K562 (cell line): ENCODE results near the gene APOM. TPM values are rescaled to one million over a fixed set of nuclear protein-coding genes. Genes with fewer than 3 reads are reported as not detected.

Experiments used
- AFF1 ChIP-seq, 2 experiments: fragments of 450-650 bp; IDR thresholded peaks; 2 replicates each; pipeline ENCODE4 v1.6.1; 2018; ENCODE audit warnings: mild to moderate bottlenecking in 2 of 2, low read depth in 1 of 2; ENCODE audit not compliant: partially characterized antibody in 2 of 2
- CCAR2 ChIP-seq: fragments of 200-400 bp; formaldehyde crosslinking; IDR thresholded peaks from 2 replicates; pipeline ENCODE4 v1.6.1; 2017; ENCODE audit warnings: mild to moderate bottlenecking, low read depth, low read length
- CHCHD3 ChIP-seq: fragments of 250-450 bp; sonication (Bioruptor Pico); IDR thresholded peaks from 2 replicates; pipeline ENCODE4 v2.1.2; 2022; ENCODE audit warnings: mild to moderate bottlenecking
- FOXK2 ChIP-seq, 2 experiments: fragments of 450-650 bp; IDR thresholded peaks in 1 of 2; conservative IDR thresholded peaks in 1 of 2; 2 replicates each; pipeline ENCODE4 v1.6.1; 2016; ENCODE audit warnings: low read depth in 2 of 2, mild to moderate bottlenecking in 1 of 2
- GATAD2A ChIP-seq: fragments of 450-650 bp; IDR thresholded peaks from 2 replicates; pipeline ENCODE4 v1.6.1; 2017
- HDAC3 ChIP-seq: fragments of 450-650 bp; IDR thresholded peaks from 2 replicates; pipeline ENCODE4 v1.6.1; 2018; ENCODE audit warnings: borderline replicate concordance, mild to moderate bottlenecking, moderate library complexity; ENCODE audit not compliant: partially characterized antibody
- MEF2A ChIP-seq: IDR thresholded peaks from 2 replicates; pipeline ENCODE4 v1.6.1; 2011; ENCODE audit warnings: low read depth, mild to moderate bottlenecking, low read length, moderate library complexity; ENCODE audit not compliant: control insufficient read depth
- MTA2 ChIP-seq: fragments of 450-650 bp; IDR thresholded peaks from 2 replicates; pipeline ENCODE4 v1.6.1; 2016; ENCODE audit warnings: low read depth
- NCOA2 ChIP-seq, 2 experiments: fragments of 450-650 bp; IDR thresholded peaks; 2 replicates each; pipeline ENCODE4 v1.6.1; 2018; ENCODE audit warnings: mild to moderate bottlenecking in 2 of 2, moderate library complexity in 1 of 2; ENCODE audit not compliant: partially characterized antibody in 2 of 2
- SOX6 ChIP-seq: fragments of 450-650 bp; IDR thresholded peaks from 2 replicates; pipeline ENCODE4 v1.6.1; 2014; ENCODE audit warnings: mild to moderate bottlenecking
- ZHX1 ChIP-seq: fragments of 150-350 bp; conservative IDR thresholded peaks from 2 replicates; pipeline ENCODE4 v1.6.1; 2014; ENCODE audit warnings: low read length
- ZNF24 ChIP-seq: fragments of 450-650 bp; IDR thresholded peaks from 2 replicates; pipeline ENCODE4 v1.6.1; 2016
- polyA plus RNA-seq, 8 experiments: library from polyadenylated mRNA; depleted of rRNA in 4 of 8; stranded (reverse) in 5 of 8; unstranded in 3 of 8; fragments of >200 nt; fragmentation: Nextera tagmentation in 2 of 8; fragmentation: Illumina TruSeq in 1 of 8; extraction: Ambion mirVana in 2 of 8; extraction: Trizol in 1 of 8; gene quantifications; 2 replicates each; pipeline versions ENCODE4 v1.2.1 to v1.2.3, GENCODE V29; 2011 to 2014; ENCODE audit warnings: inconsistent platforms in 1 of 8, missing spikeins in 1 of 8
- total RNA-seq, 7 experiments: library from RNA; depleted of rRNA in 6 of 7; stranded (reverse); fragments of >200 nt in 6 of 7; fragmentation: Illumina TruSeq in 2 of 7; extraction: Trizol in 2 of 7; gene quantifications; 2 replicates each; pipeline versions ENCODE4 v1.2.1 to v1.2.3, GENCODE V29; 2011 to 2021; ENCODE audit warnings: low replicate concordance in 1 of 7
- TF ChIP-seq, protein P1 (sequence below): sonication (generic); formaldehyde crosslinking; IDR thresholded peaks from 2 replicates; pipeline ENCODE4 v1.8.0; 2022; ENCODE audit warnings: mild to moderate bottlenecking, missing genetic modification reagents
- TF ChIP-seq, protein P2 (sequence below): sonication (generic); formaldehyde crosslinking; IDR thresholded peaks from 2 replicates; pipeline ENCODE4 v1.8.1; 2023; ENCODE audit warnings: mild to moderate bottlenecking, missing genetic modification reagents
- TF ChIP-seq, protein P3 (sequence below): fragments of 250-450 bp; sonication (Bioruptor Pico); IDR thresholded peaks from 2 replicates; pipeline ENCODE4 v1.8.0; 2022; ENCODE audit warnings: inconsistent platforms, mild to moderate bottlenecking, moderate library complexity, borderline replicate concordance

APOM gene
- total and polyA plus RNA-seq, 9 of the 15 experiments (the other 6 are each of a cell fraction or from before 2014, with no cell fraction given) = 5.7 to 24.3 (median 10.4) TPM

DNA sequence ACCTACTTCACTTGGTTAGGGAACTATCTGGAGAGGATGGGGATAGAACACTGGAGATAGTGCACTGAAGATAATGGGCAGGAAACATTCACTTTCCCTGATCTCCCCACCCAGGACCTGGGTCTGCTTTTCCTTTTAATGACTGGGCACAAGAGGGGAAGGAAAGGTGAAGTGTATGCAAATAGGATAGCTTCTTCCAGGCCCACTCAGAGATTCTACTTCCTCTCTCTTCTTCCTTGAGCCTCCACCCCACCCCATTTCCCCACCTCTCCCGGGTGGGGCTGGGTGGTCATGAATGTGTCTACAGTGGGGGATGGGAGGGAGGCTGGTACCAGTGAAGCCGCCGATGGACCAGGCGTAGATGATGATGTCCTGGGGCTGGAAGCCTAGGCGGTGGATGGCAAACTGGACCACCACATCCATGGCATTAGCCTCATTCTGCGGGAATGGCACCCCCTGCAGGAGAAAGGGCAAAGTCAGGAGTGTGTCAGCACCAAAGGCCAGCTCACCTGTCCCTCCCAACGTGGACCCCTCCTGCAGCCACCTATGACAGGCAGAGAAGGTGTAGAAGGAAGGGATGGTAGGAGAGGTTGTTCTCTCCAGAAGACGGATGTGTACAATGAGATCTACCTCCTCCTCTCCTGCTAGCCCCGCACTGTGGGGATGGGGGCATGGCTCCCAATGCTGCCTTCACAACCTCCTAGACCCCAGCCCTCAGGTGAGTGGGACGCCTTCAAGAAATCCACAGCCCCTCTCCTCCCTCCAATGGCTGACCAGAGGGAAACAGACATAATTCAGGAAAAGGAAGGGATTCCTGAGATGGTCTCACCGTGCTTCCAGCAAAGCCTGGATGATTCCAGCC, 33.8 kb downstream of the APOM start (continued):
- TF ChIP-seq AFF1 (IDR thresholded peaks at IDR 0.05; ENCODE audit: low read depth in 1 of 2, partially characterized antibody in 2 of 2) = no peak
- no peak for TF ChIP-seq NCOA2 (IDR thresholded peaks at IDR 0.05; ENCODE audit: partially characterized antibody in 2 of 2)
- no peak for TF ChIP-seq MEF2A
- TF ChIP-seq ZHX1 = no peak
- TF ChIP-seq, protein P1, sequence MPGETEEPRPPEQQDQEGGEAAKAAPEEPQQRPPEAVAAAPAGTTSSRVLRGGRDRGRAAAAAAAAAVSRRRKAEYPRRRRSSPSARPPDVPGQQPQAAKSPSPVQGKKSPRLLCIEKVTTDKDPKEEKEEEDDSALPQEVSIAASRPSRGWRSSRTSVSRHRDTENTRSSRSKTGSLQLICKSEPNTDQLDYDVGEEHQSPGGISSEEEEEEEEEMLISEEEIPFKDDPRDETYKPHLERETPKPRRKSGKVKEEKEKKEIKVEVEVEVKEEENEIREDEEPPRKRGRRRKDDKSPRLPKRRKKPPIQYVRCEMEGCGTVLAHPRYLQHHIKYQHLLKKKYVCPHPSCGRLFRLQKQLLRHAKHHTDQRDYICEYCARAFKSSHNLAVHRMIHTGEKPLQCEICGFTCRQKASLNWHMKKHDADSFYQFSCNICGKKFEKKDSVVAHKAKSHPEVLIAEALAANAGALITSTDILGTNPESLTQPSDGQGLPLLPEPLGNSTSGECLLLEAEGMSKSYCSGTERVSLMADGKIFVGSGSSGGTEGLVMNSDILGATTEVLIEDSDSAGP (CRISPR knock-in tag) = 0 out of 2 replicates have a peak, but pooled peaks have one; percentile 22
- TF ChIP-seq, protein P2, sequence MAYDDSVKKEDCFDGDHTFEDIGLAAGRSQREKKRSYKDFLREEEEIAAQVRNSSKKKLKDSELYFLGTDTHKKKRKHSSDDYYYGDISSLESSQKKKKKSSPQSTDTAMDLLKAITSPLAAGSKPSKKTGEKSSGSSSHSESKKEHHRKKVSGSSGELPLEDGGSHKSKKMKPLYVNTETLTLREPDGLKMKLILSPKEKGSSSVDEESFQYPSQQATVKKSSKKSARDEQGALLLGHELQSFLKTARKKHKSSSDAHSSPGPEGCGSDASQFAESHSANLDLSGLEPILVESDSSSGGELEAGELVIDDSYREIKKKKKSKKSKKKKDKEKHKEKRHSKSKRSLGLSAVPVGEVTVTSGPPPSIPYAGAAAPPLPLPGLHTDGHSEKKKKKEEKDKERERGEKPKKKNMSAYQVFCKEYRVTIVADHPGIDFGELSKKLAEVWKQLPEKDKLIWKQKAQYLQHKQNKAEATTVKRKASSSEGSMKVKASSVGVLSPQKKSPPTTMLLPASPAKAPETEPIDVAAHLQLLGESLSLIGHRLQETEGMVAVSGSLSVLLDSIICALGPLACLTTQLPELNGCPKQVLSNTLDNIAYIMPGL (CRISPR knock-in tag) = no peak
- TF ChIP-seq HDAC3 = no peak
- no peak for TF ChIP-seq CCAR2
- TF ChIP-seq MTA2 = no peak
- no peak for TF ChIP-seq GATAD2A
- TF ChIP-seq CHCHD3 = no peak
- no peak for TF ChIP-seq SOX6
- TF ChIP-seq ZNF24 = no peak
- no peak for TF ChIP-seq FOXK2 (conservative IDR thresholded peaks at IDR 0.05 in 1 of 2, IDR thresholded peaks at IDR 0.05 in 1 of 2; ENCODE audit: low read depth in 2 of 2)
- TF ChIP-seq, protein P3, sequence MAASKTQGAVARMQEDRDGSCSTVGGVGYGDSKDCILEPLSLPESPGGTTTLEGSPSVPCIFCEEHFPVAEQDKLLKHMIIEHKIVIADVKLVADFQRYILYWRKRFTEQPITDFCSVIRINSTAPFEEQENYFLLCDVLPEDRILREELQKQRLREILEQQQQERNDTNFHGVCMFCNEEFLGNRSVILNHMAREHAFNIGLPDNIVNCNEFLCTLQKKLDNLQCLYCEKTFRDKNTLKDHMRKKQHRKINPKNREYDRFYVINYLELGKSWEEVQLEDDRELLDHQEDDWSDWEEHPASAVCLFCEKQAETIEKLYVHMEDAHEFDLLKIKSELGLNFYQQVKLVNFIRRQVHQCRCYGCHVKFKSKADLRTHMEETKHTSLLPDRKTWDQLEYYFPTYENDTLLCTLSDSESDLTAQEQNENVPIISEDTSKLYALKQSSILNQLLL (CRISPR knock-in tag) = no peak
